GM19035 (cell line): Measurements from ENCODE around the gene FBLN1.
"Not testable (repeated sequence)": the region's sequence is repeated elsewhere in the genome, so short reads cannot be mapped to it uniquely, and the experiment has no call there.

Experiments
- ATAC-seq: cut with Tn5 transposase; IDR thresholded peaks from one replicate; pipeline ENCODE4 v1.9.1; 2021; ENCODE audit not compliant: unreplicated experiment

Gene FBLN1

DNA sequence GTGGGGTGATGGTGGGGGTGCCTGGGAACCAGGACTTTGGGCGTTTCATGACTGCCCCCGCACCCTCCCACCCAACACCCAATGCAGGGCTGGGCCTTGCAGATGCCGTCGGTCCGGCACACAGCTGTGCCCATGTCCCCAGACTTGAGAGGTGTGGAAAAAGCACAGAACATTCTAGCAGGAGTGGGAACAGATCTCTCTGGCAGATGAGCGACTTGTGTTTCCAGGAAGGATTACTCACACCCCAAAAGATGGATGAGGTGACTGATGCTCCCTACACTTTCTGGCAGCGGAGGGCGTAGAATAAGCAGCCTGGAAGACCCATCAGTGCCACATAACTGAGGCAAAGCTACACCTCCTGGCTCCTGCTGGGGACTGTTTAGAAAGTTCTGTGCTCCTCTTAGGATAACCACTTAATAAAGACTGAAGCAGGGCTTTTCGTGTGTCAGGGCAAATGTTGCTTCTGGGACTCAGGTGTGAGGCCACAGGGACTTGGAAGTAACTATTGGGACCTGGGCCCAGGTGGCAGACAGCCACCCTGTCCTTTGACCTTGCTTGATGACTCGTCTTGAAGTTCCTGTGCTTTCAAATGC is 24.2 kb downstream of the FBLN1 start:
- no peak for ATAC-seq

DNA sequence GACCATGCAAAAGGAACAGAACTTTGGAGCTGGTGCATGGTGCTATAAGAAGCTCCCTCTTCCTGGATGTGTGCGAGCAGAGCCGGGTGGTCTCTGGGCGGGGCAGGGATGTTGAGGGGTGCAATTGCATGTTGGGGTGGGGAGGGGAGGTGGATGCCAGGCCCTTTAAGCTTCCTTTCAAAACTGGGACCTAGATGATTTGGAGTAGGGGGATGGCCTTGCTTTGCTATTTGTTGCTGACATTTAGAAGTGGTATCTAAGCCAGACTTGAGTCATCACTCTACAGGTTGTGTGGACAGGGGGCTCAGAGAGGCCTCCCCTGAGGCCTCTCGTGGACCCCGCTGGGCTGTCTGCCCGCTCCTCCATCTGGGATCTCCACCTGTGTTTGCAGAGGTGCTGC is 24.8 kb downstream of the FBLN1 start:
- ATAC-seq = no peak

DNA sequence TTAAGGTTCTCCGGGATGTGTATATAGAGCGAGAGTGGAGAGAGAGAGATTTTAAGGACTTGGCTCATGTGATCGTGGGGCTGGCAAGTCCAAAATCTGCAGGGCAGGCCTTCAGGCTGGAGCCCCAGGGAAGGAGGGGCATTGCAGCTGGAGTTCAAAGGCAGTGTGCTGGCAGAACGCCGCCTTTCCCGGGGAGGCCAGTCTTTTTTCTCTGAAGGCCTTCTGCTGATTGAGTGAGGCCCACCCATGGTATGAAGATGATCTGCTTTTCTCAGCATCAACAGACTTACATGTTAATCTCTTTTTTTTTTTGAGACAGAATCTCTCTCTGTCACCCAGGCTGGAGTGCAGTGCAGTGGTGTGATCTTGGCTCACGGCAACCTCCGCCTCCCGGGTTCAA is 25.4 kb downstream of the FBLN1 start:
- ATAC-seq = no peak

DNA sequence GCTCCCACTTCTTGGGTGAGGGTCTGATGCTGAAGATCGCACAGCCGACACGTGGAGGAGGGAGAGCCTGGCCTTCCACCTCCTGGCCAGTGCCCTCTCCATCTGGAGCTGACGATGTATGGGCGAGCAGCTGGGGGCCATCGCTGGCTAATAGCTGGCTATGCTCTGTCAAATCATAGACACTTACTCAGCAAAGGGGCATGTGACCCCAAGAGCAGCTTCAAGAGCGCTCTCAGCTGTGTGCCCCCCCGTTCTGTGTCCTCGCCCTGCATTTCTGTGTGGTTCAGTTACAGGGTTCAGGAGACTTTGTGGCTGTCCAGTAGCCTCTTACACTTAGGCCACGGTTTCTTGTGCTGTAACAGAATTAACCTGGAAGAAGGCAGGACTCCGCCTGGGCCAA is 26.4 kb downstream of the FBLN1 start:
- no peak for ATAC-seq

DNA sequence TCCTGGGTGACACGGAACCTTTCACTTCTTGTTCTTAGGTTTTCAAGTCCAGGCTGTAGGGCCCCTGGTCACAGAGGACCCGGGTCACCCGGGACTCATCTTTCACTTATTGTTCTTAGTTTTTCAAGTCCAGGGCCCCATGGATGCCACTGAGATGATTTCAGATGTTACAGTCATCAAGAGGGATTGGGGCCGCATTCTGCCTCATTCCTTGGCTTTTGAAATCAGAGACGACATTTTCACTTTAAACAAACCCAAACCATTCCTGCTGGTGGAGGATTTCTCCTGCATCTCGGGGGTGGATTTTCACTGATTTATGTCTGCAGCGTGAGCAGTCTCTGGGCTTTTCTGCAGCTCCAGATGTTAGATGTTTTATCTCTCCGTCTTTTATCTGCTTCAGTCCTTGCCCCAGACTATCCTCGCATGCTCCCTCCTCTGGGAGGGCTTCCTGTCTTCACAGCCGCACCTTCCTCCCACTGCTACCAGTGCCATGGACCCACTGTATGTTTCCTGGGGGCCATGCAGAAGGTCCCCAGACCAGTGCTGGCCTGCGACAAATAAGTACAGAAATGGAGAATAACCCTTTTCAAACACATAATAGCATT is 27.4 kb downstream of the FBLN1 start:
- ATAC-seq = no peak

DNA sequence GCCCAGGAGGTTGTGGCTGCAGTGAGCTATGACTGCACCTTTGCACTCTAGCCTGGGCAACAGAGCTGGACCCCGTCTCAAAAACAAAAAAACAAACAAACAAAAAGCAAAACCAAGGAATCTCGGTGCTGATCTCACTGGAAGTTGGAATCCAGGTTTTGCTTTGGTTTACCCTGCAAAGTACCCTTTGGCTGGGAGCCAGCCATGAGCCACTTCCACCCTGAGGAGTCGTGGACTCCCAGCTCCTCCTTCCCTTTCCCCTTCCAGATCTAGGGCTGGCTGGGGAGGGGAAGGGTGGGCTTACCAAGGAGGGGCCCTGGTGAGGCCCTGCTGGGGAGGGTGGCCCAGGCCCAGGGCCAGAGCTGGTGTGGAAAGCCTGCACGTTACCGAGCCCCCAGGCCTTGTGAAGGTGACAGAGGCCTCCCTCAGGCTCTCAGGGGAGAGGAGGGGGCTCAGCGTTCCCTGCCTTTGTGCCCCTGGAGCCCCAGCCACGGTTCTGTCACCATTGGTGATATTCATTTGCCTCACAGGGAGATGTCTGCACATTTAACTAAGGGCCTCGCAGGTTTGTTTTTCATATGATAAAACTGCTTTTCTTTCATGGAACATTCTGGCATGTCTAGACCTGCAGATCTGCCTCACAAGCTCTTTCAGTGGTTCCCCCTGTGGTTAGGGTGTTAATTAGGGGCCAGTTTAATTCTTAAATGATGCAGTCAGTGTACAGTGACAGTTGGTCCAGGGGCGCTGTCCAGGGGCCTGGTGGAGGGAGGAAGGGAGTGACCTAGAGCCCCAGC is 29.0 kb downstream of the FBLN1 start:
- no peak for ATAC-seq

DNA sequence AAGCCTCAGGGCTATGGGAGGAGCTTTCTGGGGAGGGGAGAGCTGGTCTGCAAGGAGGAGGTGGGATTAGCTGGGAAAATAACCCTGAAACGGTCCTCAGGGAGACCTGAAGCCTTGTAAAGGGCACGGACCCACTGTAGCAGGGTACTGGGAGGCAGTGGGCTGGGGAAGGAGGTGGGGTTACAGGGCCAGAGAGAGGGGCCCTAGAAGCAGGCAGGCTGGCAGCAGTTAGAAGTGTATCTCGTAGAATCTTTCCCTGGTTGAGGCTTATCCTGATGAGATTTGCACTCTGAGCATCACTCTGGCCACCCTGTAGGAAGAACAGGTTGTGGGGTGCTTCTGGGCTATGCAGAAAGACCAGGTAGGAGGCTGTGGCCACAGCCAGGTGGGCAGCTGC is 29.6 kb downstream of the FBLN1 start:
- ATAC-seq = no peak

DNA sequence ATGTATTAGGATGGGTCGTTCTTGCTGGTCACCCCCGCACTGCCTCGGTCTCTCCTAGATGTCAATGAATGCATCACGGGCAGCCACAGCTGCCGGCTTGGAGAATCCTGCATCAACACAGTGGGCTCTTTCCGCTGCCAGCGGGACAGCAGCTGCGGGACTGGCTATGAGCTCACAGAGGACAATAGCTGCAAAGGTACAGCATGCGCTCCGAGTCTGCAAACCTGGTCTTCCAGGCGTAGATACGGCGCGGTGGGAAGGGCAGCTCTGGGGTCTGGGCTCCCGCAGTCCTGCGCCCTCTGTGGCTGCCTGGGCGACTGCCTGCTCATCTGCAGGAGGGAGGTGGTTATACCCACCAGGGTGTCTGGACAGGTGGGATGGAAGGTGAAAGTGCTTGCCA is 31.0 kb downstream of the FBLN1 start:
- ATAC-seq = no peak

DNA sequence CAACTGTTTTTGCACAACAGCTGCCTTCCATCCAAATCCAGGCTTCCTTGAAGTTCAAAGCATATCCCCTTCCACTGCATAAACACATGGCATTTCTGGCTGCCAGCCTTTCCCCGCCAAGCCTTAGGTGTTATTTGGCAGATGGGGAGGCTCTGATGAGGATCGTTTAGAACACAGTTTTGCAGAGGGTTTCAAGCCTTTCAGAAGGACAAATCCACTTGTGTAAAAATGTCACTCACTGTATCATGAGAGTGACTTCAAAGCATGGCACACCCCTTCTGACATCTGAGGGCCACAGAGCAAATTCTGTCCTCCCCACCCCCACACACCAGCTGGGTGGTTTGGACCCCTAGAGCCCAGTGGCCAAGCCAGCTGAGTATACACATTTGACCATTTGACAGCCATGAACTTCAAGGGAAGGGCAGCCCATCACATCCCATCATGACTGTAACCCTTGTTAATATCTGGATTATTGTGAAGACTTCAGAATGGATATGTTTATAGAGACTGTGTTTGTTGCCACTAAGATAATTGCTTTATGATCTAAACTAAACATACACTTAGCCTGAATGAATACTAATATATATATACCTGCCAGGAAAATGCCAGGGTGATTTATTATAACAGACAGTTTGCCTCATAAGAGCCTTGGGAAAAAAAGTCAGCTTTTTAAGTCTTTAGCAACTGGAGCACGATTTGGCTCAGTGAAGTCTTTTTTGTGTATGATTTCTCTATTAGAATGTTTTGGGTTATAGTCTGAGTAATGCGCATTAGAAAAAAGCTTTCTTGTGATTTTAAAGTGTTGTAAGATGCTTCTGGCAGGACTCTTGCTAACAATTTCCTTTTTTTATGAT is 31.9 kb downstream of the FBLN1 start:
- no peak for ATAC-seq

DNA sequence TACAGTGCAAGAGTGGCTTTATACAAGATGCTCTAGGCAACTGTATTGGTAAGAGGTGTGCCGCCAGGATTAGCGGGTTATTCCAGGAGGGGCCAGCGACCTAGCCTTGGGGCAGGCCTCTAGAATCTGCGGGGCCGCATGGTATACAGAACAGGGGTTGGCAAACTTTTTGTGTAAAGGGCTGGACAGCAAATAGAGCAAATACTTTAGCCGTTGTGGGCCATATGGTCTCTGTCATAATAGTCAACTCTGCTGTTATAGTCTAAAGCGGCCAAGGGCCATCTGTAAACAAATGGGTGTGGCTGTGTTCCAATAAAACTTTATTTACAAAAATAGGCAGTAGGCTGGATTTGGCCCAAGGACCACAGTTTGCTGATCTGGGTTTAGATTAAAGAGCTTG is 32.6 kb downstream of the FBLN1 start:
- ATAC-seq = no peak

DNA sequence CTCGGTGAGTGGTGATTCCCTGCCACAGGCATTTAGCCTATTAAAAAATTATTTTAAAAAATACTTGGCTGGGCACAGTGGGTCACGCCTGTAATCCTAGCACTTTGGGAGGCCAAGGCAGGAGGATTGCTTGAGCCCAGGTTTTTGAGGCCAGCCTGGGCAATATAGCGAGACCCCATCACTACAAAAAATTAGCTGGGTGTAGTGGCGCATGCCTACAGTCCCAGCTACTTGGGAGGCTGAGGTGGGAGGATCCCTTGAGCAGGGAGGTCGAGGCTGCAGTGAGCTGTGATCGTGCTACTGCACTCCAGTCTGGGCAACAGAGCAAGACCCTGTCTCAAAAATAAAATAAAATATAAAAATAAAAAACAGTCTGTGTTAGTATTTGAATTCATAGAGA is 33.2 kb downstream of the FBLN1 start:
- ATAC-seq = not testable (repeated sequence)

DNA sequence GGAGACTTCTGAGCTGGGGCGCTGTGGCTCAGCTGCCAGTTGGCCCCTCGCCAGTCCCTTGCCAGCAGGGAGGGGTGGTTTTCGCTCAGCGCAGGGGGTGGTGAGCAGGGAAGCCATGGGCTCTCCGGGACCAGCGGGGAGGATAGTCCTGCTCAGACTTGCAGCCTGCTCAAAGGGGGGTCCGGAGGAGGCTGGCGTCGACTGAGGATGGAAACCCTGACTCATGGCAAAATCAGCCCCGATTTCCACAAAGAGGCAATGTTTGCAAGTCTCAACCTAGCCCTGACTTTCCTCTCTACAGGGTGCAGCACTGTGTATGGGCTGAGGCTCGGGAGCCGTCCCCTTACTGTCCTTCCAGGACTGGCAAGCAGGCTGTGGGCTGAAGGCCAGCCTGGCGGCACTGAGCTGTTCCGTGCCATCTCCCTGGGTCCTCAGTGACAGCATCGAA is 35.1 kb downstream of the FBLN1 start:
- no peak for ATAC-seq

DNA sequence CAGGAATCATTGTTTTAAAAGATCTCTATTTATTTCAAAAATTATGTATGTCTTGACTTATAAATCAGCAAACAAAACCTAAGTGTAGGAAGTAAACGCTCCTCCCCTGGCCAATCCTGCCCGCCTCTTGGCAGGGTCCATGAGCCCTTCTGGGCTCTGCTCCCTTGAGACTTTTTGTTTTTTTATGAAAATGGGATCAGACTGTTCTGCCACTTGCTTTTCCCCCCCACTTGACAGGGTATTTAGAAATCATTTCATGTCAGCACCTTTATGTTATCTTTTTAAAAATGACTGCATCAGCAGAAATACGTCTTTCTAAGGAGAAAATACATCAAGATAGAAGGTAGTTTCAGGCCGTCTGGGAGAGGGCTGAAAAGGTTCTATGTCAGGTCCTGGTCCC is 35.6 kb downstream of the FBLN1 start:
- ATAC-seq = no peak

DNA sequence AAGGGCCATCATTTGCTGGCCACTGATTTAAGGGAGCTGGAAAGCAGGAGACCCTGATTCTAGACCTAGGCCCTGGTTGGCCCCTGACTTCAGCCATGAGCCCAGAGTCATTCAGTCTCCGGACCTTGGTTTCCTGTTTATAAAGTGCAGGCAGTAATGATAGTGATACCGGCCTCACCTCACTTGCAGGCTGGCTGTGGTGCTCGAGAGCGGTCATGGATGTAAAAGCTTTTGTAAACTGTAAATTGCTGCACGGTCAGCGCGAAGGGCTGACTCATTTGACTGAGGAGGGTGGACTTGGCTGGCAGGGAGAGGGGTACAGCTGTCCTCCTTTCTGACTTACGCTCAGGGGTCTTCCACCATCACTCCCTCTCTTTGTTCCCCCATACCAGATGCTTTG is 37.4 kb downstream of the FBLN1 start:
- no peak for ATAC-seq

DNA sequence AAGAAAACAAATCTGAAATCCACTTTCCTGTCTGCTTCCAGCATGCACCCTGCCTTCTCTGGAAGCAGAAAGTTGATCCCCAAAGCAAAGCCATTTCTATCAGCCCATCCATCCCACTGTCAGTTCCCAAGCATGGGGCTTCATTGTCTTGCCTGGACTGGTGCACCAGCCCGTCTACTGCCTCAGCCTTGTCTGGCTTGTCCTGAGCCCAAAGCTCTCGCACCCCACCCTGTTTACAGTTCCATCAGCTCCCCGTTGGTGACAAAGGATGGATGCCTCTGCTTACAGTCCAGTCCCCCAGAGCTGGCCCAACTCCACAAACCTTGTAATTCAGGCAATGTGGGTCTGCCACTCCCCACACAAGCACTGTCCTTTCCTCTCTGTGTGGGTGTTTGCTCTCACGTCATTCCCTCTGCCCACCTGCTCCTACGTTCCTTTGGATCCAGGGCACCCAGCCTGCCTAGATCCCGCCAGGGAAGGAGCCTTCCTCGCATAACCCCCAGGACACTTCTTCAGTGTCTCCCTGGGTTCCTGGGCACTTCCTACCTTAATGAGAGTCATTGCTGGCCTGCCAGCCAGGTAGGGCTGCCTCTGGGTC is 38.8 kb downstream of the FBLN1 start:
- ATAC-seq = no peak

DNA sequence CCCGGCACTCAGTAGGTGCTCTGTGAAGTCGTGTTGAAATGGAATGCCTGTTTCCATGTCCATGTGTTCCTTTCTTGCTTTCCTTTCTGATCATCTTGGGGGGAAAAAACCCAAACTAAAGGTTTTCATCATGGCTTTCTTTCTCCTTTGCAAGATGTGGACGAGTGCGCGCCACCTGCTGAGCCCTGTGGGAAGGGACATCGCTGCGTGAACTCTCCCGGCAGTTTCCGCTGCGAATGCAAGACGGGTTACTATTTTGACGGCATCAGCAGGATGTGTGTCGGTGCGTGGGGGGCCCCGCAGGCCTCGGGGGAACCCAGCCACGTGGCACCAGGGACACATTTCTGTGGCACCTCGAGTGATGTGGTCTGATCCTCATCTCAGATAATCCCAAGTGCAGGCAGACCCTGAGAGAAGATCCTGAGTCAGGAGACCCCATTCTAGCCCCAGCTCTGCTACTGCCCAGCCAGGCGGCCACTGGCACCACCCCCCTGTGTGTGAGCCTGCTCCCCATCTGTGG is 39.4 kb downstream of the FBLN1 start:
- ATAC-seq = no peak

DNA sequence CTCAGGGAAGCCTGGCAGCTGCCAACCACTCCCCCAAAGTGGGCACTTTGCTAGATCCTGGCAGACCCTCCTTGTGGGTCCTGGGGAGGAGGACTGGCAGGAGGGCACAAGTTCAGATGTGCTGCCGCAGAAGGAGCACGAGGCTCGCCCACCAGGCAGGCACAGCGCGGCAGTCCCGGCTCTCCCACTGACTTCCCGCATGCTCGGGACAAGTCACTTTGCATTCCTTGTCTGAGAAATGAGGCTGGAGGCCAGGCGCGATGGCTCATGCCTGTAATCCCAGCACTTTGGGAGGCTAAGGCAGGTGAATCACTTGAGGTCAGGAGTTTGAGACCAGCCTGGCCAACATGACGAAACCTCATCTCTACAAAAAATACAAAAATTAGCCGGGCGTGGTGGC is 40.1 kb downstream of the FBLN1 start:
- ATAC-seq = not testable (repeated sequence)

DNA sequence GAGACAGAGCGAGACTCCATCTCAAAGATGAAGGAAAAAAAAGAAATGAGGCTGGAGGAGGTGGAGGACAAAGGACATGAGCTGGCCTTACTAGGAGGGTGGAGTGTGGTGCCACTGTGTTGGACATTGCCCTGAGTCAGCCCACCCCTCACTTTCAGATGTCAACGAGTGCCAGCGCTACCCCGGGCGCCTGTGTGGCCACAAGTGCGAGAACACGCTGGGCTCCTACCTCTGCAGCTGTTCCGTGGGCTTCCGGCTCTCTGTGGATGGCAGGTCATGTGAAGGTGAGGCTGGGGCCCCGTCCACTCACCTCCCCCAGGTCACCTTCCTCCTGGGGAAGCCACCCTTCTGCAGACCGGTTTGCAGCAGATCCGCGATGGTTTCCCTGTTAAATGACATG is 40.6 kb downstream of the FBLN1 start:
- no peak for ATAC-seq

DNA sequence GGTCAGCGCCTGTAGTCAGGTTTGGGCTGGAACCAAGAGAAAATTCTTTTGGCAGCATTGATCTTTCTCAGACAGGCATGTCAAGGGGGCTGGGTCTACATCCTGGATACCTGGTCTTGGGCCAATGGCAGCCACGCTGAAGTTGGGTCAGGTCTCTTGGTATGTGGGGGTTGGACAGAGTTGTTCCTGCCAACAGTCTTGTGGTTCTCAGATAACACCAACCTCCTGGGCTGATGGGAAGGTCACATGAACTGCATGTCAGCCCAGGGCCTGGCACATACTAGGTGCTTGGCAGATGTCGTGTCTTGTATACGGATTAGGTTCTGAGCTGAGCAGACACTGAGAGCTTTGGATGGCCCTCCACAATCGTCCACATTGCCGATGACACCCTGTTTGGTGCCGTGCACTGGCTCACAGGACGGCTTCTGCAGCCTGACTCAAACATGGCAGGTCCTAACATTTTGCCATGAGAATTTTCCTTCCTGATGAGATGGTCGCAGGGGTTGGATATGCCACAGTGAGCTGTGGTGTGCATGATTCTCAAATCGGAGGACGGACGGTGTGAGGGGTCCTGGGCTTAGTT is 42.0 kb downstream of the FBLN1 start:
- ATAC-seq = no peak

DNA sequence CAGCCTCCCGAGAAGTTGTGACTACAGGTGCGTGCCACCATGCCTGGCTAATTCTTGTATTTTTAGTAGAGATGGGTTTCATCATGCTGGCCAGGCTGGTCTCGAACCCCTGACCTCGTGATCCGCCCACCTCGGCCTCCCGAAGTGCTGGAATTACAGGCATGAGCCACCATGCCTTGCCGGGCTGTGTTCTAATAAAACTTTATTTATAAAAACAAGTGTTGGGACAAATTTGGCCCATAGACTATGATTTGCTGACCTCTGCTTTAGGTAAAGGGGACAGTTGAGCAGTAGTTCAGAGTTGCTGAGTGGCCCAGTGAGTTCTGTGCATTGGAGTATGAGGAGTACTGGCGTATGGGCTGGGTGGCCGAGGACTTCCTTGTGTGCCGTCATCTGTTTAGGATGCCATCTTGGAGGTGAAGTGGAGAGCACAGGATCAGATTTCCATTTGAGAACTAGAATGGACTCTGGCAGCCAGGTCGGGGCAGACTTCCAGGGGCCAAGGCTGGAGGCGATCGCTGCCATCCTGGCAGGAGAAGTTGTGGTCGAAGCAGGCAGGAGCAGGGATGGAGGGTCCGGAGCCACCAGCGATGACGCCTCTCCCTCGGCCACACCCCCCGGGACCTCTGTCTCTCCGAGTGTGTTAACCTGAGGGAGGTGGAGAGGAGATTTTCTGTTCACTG is 43.8 kb downstream of the FBLN1 start:
- no peak for ATAC-seq
